Suppressor macrophage (primary cell): Measurements from ENCODE around the gene CHDH.
A peak's percentile ranks its signal among the peaks of the same experiment; 100 is the strongest.

Experiments
- DNase-seq, 4 experiments: peaks; one replicate each; pipeline ENCODE4 v3.0.0-alpha.2; 2020 to 2022

CHDH gene

DNA sequence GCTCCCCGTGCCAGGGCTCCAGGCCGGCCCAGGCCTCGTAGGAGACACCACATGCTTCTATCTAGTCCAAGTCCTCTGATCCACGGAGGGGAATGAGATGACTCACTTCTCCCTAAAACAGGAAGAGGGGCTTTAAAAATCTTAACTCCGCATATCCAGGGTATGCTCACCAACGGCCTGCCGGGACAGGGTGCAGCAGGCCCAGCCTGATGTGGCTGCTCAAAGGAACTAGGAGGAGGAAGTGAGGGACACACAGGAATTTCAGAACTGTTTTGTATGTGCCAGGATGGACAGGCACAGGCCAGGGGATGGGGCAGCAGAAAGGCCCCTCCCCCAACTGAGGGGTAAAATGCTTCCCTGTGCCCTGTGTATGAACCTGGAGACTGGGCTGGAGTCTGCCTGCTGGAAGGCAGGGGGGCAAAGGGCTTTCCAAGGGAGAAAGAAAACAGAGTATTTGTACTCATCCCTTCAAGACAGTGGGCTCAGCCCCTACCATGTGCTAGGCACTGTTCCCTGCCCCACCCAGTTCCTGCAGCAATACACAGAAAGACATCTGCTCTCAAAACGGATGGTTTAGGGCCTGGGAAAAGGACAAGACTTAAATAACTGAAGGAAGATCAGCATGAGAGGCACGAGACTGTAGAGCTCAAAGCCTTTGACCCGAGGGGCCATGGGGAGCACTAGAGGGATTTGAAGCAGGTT, 22.1 kb downstream of the CHDH start:
- DNase-seq, result no peak

DNA sequence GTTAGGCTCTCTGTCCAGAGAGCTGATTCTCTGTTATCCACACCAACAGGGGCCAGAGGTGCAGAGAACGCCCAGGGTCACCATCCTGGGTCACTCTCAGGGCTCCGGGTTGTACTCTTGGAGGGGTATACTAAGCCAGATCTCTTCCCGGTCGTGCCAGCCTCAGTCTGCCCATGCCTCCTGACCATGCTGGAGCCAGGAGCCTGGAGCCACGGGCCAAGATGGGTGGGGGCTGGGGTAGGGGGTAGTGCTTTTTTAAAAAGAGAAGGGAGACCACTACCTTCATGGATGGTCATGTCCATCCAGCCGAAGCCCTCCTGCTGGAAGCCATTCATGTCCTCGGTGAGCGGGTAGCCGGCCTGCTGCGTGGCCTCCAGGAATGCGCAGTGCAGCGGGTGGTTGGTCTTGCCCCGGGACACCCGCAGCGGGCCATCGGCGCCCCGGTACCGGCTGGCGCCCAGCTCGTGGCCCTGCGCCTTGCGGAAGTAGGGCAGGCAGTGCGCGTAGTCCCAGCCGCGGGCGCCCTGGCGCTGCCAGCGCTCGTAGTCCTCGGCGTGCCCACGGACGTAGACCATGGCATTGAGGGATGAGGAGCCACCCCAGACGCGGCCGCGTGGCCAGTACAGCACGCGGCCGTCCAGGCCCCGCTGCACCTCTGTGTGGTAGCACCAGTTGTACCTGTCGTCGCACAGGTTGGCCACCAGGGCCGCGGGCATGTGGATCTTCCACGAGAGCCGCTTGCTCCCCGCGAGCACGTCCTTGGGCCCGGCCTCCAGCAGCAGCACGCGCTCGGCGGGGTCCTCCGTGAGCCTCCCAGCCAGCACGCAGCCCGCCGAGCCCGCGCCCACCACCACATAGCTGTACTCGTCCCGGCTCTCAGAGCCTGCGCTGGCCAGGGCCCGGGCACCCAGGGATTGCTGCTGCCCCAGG, 22.9 kb downstream of the CHDH start:
- no peak for DNase-seq

DNA sequence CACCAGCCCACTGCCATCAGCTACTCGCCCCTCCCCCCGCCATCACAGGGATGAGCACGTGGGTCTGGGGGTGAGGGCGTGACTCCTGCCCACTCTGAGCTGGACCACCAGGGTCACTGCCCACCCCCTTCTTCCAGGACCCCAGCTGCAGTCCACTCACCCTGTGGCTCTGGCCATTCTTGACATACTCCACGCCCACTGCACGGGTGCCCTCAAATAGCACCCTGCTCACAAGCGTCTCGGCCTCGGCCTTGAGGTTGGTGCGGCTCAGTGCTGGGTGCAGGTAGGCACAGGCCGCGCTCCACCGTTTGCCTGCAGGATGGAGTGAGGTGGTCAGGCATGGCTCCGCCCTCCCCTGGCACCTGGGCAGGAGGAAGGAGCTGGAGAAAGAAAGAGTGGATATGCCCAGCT, 23.9 kb downstream of the CHDH start:
- DNase-seq, result no peak

- no peak for DNase-seq
These were observed 24.5 kb downstream of the CHDH start for GRCh38 chr3:53821631-53822121.

- no peak for DNase-seq
These were observed 25.3 kb downstream of the CHDH start for GRCh38 chr3:53820756-53821580.

GRCh38 chr3:53820084-53820483, 26.1 kb downstream of the CHDH start:
- DNase-seq, result no peak

DNA sequence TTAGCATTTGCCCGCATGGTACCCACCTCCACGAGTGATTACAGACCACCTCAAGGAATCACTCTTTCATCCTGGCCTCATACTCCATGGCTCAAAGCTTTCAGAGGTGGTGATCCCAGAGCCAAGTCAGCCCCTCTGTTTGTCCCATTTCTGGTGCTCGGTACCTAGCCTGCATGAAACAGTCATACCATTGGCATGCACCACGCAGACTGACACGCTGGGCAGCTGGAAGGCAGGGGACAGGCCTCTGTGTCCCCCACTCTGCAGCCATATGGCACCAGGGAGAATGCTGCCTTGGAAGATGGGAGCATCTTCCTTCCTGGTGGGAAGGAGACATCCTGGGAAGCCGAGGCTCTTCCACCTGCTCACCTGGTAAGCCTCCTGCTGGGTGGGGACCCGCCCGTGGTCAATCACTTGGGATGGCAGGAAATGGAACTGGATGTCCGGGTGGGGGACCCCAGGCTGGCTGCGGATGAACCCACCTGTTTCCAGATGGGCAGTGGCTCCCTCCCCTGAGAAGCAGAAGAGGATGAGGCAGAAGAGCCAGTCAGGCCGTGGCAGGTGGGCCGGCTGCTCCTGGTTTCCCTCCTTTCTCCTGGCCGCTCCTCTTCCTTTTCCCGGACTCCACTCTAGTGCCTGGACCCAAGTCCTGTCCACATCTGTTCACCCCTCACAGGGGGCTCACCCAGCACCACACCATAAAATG, 26.9 kb downstream of the CHDH start:
- no peak for DNase-seq

- DNase-seq, result no peak
These were observed 27.7 kb downstream of the CHDH start for GRCh38 chr3:53818221-53819162.

DNA sequence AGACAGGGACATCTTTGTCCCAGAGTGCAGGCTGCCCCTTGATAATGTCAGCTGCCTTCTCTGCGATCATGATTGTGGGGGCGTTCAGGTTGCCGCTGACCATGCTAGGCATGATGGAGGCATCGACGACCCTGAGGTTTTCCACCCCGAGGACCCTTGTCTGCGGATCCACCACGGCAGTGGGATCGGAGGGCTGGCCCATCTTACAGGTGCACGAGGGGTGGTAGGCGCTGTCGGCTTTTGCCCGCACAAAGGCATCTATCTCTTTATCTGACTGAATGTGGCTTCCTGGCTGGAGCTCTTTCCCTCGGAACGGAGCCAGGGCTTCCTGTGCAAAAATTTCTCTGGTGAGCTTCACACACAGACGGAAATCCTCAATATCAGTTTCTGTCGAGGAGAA, 28.4 kb downstream of the CHDH start:
- DNase-seq, result no peak

DNA sequence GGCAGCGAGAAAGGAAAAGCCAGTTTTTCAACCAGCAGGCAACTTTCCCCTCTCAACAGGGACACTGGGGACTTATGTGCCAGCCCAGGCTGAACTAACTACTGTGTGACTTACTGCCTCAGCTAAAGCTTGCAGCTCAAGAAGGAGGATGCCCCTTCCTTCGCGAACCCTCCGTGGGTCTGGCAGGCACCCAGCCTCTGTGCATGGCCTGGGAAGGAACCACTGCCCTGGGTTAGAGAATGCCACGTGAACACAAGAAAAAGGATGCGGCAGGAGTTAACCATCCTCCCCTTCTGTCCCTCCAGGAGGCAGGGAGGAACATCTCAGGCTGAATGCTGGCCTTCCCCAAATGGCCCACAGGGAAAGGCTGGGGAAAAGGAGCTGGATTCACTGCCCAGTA, 29.0 kb downstream of the CHDH start:
- no peak for DNase-seq

DNA sequence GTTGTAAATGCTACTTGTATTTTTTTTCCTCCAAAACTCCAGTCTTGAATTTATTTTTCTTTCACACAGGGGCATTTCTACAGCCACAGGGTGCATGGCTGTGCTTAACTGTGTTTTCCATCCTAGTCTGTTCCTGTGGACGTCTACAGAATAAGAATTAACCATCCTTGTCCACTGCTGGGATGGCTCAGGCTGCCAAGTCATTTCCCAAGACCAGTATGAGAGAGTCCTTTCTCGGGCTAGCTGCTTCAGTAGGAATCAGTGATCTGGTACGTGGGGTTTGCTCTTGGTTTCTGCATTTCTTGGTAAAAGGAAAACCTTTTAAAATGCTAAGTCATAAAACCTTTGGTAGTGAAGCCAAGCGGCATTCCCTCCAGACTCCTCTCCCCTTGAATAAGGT, 29.8 kb downstream of the CHDH start:
- no peak for DNase-seq

DNA sequence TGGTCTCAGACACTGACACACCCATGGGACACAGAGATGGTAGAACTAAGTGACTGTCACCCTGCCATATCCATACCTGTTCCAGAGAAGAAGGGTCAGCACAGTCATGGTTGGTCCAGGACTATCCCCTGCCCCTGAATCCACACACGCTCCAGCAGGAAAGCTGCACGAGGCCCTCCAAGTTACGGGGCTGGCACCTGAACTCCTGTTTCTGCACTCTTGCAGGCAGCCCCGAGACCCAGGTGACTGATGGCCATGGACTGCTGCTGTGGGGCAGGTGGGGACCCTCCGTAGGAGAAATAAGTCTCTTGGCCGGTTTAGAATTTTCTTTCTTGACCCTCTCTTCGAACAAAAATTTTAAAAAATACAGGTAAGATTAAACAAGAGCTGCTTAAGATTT, 30.6 kb downstream of the CHDH start:
- DNase-seq, result no peak

DNA sequence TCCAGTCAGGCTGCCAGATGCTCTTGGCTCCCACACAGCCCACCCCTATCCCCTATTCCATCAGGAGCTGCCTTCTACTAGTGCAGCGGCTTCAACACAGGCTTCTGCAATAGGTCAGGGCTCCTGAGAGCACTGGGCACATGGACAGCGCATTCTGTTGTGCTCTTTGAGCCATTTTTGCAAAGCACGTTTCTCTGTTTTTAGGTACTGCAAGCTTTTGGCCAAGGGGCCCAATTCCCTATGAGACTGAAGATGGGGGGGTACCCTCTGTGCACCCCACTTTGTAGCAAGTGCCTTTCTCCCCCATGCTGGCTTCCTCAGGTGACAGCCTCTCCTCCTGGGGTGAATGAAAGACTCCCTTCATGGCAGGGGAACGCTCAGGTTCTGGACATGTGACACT, 31.2 kb downstream of the CHDH start:
- DNase-seq, result no peak

DNA sequence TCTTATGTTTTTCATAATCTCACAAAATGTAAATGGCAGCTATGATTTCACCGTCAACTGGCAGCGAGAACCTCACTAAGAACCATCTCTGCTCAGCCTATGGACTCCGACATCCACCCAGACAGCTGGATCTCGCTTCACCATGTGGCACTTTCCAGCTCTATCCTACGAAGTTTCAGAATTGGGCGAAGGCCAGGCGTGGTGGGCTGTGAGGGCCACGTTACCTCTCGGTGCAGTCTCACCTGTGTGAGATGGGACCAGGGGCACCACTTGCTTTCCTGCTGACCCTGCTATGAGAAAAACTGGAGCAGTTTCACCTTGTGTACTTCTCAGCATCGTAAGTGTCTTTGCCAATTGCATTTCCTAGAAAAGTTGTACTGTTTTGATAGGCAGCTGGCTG, 32.3 kb downstream of the CHDH start:
- no peak for DNase-seq

DNA sequence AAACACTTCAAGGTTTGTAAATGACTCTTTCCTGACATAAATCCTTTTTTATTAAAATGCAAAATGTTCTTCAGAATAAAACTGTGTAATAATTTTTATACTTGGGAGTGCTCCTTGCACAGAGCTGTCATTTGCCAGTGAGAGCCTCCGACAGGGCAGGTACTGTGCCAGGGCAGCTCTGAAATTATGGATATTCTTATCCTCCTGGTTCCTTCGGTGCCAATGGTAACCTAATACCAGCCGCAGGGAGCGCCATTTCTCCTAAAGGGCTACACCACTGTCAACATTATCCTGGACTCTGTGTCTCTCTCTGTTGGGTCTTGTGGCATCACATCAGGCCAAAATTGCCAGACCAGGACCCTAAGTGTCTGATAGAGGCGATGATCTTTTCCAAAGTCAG, 33.0 kb downstream of the CHDH start:
- DNase-seq, result no peak

DNA sequence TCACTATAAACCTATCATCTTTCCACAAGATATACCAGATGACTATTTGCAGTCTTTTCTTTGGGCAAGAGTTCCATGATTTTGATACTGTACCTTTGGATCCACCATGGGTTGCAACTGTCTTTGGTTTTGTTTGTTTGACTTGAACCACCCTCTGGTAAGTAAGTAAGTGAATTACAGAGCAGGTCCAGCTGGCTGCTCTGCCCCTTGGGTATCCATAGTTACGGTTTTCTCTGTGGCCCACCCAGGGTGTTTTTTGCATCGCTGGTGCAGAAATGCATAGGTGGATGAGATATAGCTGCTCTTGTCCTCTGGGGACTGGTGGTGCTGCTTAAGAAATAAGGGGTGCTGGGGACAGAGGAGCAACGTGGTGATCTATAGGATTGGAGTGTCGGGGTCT, 33.8 kb downstream of the CHDH start:
- peak in 1 of 4 experiments; percentile 19 for DNase-seq

- no peak for DNase-seq
These were observed 34.9 kb downstream of the CHDH start for GRCh38 chr3:53811143-53811927.

GRCh38 chr3:53809764-53810400, 36.3 kb downstream of the CHDH start:
- no peak for DNase-seq

DNA sequence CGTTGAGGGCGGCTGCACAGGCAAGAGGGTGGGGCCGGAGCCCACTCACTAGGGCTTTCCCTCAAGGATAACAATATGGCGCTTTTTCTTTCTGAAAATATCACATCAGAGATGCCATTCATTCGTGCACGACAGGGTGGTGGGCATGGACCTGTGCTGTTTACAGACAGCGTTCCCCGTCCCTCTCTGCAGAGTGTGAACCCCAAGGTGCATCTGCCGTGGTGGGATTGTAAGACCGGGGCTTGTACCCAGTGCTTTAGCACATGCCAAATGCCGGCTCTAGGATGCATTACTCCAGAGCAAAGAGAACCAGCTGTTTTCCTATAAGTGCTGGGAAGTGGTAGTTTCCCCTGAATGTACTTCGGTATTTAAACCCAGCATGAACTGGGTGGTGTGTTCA, 37.0 kb downstream of the CHDH start:
- no peak for DNase-seq

DNA sequence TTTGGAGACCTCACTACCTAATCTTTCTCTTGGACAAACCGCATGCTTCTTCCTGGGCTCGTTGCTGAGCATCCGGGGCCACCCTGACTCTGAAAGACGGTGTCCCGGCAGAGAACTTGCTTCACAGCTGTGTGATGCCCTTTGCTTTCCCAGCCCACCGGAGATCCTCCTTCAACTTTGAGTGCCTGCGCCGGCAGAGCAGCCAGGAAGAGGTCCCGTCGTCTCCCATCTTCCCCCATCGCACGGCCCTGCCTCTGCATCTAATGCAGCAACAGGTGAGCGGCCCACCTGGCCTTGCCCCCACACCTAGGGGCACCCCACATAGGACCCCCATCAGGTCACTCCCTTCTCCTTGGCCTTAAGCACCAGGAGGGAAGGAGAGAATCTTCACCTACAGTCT, 37.7 kb downstream of the CHDH start:
- DNase-seq, result no peak
